ENCODE data around the gene ATG9B.

ATG9B gene

DNA sequence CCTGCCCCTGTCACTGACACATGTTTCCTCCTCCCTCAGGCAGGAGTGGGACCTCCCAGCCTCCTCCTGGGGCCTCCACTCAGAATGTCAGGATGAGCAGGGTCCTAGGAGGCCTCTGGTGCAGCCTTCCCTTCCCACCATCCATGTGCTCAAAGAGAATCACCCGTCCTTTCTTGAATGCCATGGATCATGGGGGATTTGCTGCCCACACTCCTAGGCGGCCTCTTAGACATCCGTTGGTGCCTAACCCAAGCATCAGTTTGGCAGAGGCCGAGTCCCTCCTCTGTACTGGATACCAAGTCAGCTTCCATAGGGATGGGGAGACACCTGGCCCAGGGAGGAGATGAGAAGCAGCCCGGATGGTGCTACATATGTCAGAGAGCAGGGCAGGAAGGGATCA is 26.5 kb downstream of the ATG9B start:
- no peak for DNase-seq

DNA sequence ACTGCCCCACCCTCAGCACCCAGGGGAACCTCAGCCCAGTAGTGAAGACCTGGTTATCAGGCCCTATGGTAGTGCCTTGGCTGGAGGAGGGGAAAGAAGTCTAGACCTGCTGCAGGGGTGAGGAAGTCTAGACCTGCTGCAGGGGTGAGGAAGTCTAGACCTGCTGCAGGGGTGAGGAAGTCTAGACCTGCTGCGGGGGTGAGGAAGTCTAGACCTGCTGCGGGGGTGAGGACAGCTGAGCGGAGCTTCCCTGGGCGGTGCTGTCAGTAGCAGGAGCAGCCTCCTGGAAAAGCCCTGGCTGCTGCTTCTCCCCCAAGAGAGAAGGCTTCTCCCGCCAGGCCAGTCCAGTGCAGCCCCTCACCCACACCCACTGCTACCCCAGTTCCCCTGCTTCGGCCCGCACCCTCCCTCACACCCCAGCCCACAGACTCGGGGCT is 27.2 kb downstream of the ATG9B start:
- DNase-seq: no peak

DNA sequence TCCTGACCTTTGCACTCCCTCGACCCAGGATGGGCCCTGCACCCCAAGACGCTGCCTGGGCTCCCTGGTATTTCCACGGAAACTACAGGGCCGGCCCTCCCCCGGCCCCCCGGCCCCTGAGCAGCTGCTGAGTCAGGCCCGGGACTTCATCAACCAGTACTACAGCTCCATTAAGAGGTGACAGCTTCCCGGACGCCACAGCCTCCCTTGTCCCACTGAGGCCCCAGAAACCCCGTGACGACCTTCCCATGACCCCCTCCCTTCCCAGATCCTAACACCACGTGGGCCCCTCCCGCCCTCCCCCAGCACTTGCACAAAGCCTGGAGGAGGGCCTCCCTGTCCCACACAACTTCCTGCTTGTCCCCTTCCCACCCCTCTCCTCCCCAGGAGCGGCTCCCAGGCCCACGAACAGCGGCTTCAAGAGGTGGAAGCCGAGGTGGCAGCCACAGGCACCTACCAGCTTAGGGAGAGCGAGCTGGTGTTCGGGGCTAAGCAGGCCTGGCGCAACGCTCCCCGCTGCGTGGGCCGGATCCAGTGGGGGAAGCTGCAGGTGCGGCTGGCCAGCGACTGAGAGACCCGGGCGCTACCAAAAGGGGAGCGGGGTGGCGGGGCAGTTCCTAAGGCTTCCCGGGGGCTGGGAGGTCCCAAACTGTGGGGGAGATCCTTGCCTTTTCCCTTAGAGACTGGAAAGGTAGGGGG is 27.8 kb downstream of the ATG9B start:
- no peak for DNase-seq

DNA sequence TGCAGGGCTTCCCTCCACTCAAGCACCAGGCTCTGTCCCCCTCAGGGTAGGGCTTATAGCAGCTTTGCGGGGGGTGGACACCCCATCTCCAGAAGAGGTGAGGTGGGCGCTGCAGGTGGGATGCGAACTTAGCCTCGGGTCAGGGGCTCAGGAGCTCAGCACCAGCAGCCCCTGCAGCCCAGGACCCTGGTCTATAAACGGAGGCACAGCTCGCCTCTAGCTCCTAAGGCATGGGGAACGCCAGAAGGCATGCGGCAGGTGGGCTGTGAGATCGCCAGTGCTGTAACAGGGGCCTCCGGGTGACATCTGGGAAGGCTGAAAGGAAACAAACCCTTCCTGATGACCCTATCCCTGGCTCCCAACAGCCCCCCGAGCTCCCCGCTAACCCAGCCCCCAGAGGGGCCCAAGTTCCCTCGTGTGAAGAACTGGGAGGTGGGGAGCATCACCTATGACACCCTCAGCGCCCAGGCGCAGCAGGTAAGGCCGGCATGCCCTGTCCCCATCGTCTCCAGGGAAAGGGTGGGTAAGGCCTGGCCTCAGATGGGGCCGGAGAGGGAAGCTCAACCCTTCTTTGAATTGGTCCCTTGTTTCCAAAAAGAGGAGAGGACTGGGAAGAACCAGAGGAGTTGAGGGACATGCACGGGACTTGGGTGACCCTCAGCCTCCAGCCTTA is 29.3 kb downstream of the ATG9B start:
- DNase-seq: no peak

DNA sequence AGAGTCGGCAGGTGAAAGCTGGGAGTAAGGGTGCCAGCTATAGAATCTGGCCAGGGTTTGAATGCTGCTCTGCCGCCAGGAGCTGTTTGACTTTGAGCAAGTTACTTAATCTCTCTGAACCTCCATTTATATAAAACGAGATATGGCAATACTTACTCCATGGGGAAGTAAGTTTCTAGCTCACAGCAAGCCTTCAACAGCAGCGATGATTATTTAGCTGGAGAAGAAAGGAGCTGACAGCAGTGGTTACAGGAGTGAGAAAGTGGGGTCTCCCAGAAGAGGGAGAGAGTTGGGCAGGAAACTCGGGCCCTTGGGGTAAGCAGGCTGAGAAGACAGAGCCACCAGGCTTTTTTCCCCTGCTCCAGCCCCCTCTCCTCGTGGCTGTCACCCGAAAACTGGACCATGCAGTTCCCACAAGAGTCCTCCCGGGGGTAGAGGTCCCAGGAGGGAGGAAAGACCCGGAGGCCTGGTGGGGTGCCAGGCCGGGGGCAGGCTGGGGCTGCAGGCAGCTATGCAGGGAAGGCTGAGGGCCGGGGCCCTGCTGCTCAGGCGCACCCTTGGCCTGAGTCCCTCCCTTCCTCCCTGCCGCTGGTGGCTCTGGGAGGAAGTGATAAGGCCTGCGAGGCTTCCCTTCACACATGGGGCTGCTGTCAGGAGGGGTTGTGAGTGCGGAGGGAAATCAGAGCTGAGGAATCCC is 30.0 kb downstream of the ATG9B start:
- no peak for DNase-seq

DNA sequence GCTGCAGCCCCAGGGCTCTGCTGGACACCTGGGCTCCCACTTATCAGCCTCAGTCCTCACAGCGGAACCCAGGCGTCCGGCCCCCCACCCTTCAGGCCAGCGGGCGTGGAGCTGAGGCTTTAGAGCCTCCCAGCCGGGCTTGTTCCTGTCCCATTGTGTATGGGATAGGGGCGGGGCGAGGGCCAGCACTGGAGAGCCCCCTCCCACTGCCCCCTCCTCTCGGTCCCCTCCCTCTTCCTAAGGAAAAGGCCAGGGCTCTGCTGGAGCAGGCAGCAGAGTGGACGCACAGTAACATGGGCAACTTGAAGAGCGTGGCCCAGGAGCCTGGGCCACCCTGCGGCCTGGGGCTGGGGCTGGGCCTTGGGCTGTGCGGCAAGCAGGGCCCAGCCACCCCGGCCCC is 30.8 kb downstream of the ATG9B start:
- no peak for DNase-seq

DNA sequence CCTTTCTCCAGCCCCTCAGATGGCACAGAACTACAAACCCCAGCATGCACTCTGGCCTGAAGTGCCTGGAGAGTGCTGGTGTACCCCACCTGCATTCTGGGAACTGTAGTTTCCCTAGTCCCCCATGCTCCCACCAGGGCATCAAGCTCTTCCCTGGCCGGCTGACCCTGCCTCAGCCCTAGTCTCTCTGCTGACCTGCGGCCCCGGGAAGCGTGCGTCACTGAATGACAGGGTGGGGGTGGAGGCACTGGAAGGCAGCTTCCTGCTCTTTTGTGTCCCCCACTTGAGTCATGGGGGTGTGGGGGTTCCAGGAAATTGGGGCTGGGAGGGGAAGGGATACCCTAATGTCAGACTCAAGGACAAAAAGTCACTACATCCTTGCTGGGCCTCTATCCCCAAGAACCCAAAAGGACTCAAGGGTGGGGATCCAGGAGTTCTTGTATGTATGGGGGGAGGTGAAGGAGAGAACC is 31.4 kb downstream of the ATG9B start:
- DNase-seq: no peak

DNA sequence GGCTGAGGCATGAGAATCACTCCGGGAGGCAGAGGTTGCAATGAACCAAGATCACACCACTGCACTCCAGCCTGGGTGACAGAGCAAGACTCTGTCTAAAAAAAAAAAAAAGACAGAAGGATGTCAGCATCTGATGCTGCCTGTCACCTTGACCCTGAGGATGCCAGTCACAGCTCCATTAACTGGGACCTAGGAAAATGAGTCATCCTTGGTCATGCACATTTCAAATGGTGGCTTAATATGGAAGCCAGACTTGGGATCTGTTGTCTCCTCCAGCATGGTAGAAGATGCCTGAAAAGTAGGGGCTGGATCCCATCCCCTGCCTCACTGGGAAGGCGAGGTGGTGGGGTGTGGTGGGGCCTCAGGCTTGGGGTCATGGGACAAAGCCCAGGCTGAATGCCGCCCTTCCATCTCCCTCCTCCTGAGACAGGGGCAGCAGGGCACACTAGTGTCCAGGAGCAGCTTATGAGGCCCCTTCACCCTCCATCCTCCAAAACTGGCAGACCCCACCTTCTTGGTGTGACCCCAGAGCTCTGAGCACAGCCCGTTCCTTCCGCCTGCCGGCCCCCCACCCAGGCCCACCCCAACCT is 32.1 kb downstream of the ATG9B start:
- DNase-seq: no peak

DNA sequence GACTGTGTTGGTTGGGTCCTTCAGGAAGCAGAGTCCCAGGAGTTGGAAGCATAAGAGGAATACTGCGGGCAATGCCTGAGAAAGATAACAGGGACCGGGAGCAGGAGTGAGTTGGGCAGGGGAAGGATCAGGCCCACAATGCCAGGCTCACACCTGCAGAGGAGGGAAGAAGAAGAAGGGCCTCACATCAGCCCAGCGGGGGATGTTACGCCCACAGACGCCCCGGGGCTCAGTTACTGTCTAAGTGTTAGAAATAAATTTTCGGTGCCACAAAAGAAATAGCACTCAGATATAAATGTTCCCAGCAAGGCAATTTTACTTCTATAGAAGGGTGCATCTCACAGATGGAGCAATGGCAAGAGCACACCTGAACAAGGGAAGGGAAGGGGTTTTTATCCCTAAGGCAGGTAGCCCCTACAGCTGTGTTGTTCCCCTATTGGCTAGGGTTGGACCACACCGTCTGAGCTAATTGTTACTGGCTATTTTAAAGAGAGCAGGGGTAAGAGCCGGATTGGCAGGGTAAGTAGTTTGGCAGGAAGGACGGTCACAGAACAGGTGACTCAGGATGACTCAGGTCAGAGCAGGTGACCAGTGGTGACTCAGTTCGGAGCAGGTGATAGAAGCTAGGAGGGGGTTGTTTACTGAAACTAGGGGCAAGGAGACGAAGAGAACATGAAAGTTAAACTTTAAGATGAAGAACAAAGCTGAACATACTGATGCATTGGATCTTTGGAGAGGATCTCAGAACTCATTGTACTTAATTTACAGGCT is 33.7 kb downstream of the ATG9B start, which contains the start of gene NOS3:
NOS3 (plus strand) TSS at position 602 of the 771 bp plus-strand sequence. CDS start 2,787 bp downstream, outside the sequence.
- DNase-seq: no peak

DNA sequence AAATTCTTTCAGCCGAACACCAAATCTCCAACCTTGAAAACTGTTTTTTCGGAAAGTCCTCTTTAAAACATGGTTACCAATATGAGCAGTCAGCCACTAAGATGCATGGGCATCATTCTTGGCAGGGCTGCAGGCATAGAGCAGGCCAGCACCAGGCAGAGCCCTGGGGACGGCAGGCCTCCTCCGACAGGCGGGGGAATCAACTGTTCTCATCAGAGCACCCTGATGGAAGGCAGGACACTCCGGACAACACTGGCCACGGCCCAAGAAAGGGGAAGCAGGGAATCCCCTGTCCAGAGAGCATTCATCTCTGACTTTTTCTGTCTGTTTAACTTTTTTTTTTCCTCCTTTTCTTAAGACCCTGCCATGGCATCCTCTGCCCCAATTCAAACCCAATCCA is 34.8 kb downstream of the ATG9B start:
- DNase-seq: no peak

DNA sequence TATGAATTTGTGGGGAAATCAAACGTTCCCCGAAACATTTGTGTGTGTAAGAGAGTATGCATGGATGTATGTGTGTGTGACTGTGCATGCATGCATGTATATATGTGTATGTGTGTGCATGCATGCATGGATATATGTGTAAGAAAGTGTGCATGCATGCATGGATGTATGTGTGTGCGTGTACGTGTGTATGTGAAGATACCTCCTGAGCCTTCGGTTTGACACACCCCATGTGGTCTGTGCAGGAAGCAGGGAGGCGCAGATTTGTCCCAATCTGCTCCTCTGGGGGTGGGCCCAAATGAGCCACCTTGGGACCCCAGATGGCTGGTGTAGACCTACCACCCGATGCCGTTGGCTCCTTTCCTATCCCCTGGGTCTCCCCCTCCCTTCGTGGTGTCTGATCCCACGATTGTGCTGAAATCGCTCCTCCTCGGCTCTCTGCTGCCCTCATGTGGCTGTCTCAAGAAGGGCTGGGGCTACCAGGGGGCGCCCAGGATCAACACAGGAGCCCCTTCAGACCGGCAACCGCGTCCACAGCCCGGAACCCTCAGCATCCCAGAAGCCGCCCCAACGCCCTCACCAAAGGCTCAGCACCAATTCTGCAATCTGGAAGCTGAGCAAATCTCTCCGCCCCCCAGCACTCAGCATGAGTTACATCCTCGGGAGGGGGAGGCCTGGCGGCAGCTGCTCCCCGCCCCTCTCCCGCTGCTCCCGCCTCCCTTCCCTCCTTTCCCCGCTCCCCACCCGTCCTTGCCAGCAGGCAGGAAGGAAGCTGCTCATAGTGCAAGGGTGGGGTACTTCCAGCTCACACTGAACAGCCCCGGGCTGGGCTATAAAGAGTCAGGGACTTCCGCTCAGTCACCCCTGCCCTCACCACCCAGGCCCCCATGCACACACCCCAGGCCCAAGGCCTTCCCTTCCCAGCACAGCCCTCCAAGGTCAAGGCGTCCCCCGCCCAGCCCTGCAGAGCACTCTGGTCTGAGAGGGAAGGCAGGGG is 35.8 kb downstream of the ATG9B start:
- DNase-seq: peak; percentile 70

DNA sequence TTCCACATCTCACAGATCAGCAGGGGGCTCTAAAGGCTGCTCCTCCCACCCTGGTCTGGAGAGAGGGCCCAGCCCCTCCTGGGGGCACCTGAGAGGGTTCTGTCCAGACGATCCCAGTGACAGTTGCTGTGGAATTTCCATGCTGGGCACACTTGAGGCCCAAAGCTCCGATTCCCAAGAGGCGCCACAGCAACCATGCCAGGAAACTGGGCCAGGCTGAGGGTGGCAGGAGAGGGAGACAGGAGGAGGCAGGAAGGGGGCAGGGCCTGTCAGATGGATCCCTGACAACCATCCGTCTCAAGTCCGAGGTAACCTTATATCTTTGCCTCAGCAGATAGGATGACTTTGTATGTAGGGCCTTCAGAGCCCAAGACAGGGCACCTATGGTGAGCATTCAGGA is 37.7 kb downstream of the ATG9B start:
- no peak for DNase-seq

DNA sequence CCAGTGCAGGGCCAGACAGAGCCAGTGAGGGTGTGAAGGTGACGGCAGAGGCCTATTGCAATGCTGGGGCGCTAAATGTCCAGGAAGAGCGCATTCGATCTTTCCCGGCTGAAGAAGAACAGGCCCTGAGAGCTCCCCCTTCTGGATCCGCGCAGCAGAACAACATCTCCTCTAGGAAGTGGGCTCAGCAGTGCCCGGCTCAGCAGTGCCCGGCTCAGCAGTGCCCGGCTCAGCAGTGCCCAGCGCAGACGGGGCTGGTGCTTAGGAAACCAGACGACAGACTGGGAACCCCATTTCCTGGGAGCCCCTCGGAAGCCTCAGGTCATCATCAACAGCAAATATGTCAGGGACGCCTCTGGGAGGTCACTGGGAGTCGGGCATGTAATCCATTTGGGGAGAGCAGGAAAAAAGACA is 38.2 kb downstream of the ATG9B start:
- DNase-seq: peak; percentile 48

DNA sequence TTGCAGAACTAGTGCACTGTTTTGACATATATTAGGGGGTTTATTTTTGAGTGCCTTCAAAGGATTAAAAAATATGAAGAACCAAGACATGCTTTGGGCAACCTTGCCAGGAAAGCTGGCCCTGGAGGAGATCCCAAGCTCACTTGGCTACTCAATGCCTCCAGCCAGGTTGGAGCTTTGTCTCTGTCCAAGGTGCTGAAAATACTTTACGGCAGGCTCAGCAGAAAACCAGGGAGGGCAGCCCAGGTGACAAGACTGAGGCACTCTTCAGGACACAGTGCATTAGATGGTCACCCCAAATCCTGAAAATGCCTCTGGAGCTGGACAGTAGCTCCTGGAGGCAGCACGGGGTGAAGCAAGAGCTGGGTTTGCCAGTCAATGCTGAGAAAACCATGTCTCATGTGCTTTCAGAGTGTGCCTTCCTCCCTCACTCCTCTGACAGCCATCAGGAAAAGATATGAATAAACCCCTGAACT is 40.4 kb downstream of the ATG9B start:
- no peak for DNase-seq

DNA sequence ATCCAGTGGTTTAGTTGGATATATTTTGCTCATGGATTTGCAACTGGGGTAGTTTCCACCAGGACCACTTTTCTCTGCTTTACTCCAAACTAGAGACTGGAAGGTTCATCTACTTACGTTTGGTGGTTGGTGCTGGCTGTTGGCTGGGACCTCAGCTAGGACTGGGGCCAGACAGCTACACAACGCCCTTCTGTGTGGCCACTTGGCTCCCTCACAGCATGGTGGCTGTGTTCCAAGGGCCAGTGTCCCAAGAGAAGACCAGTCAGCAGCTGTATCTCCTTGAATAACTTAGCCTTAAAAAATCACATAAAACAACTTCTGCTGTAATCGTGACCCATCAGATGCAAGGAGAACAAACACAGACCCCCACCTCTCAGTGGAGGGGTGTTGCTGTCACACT is 41.9 kb downstream of the ATG9B start:
- DNase-seq: no peak

DNA sequence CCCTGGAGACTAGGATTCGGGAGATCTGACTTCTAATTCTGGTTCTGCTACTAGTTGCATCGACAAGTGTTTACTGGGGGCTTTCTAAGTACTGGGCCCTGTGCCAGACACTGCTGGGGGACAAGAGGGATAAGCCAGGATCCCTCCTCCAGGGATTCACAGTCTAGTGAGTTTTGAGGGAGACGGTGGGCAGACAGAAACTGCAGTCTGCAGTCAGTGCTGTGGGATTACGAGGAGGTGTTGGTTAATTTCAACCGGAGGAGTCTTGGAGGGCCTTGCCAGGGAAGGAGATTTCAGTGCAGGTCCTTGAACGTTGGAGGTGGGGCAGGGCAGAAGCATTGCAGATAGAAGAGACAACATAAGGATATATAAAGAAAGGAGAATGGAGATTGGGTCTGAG is 42.6 kb downstream of the ATG9B start:
- DNase-seq: no peak

DNA sequence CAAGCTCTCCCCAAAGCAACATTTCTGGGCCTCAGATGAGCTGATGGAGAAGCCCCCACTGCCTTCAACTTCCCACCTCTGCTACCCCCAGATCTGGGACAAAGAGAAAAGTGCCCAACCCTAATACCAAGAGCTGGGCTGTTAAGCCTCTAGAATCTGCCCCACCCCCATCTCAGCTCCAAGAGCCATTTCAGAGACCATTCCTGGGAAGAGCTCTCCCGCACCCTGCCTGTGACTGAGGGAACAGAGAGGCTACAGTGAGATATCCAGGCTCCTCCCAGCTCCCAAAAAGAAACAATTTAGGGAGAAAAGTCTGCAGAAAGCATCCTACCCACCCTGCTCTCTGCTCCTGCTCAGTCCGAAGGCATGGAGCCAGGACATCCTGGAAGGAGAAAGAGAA is 43.6 kb downstream of the ATG9B start:
- no peak for DNase-seq

DNA sequence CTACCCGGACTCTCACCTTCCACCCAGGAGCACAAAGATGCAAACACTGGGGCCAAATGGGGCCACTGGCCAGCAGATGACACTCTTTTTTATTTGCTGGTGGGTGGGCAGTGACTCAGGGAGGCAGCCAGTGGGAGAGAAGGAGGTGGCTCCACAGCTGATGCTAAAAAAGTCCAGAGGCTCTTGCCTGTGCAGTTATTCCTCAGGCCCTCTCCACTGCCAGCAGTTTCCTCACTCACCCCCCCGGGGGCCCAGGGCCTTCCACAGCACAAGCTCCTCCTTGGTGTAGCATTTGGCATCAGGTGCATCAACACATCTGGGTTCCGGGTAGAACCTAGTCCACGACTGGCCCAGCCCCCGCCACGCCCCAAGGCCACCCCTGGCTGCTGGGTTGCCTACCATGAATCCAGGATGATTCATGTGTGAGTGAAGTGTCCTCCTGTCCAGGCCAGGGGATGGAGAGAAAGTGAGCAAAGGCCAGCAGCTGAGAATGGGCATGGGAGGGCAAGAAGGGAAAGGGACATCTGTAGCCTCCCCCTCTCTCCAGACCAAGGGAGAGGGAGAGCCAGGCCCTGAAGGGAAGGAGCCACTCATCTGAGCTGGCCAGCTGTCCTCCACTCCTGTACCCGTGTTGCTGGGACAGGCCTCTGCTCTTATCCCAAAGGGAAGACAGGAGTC is 44.4 kb downstream of the ATG9B start:
- DNase-seq: no peak

DNA sequence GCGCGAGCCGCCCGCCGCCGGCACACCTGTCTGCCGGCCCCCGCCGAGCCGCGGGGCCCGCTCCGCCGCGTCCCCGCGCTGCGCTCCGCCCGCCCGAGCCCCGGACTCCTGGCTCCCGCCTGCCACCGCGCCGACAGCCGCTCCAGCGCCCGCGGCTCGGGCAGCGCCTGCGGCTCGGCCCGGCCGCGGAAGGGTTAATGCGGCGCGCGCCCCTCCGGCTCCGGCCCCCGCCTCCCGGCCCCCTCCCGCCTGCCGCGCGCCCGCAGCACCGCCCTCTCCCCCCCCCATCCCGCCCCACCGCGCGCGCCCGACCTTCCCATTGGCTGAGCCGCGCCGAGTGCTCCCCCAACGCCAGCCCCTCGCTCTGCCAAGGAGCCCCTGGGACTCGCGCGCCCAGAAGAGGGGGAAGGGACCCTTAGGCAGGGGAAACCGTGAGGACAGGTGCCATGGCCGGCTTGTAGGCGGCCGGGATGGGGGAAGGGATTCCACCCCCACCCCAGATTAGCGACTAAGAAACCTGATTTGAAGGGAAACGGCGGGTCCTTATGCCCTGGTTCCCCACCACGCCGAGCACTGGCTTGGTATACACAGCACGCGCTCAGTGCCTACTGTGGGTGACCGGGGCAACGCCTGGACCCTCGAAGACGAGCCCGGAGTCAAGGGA is 46.0 kb downstream of the ATG9B start, which contains the start of gene KCNH2:
KCNH2 (minus strand) TSS at position 196 of the 664 bp plus-strand sequence. CDS start 408 bp downstream, outside the sequence.
- no peak for DNase-seq

Measured in stimulated activated CD4-positive, alpha-beta T cell treated with anti-CD3 and anti-CD28 coated beads, Interleukin-1b, Interleukin-23, amount 100 ng/mL, for 48 hours (primary cell).